ENCODE results near the gene TBX21.

The TBX21 gene

GRCh38 chr17:47696717-47697642 lies 36.1 kb upstream of the TBX21 start:
- no peaks in the 10 kb centered on the region for H3K9me3 Mint-ChIP-seq
- peaks cover 41% of the 10 kb centered on the region for H3K4me1 Mint-ChIP-seq
- TF ChIP-seq, protein P1, sequence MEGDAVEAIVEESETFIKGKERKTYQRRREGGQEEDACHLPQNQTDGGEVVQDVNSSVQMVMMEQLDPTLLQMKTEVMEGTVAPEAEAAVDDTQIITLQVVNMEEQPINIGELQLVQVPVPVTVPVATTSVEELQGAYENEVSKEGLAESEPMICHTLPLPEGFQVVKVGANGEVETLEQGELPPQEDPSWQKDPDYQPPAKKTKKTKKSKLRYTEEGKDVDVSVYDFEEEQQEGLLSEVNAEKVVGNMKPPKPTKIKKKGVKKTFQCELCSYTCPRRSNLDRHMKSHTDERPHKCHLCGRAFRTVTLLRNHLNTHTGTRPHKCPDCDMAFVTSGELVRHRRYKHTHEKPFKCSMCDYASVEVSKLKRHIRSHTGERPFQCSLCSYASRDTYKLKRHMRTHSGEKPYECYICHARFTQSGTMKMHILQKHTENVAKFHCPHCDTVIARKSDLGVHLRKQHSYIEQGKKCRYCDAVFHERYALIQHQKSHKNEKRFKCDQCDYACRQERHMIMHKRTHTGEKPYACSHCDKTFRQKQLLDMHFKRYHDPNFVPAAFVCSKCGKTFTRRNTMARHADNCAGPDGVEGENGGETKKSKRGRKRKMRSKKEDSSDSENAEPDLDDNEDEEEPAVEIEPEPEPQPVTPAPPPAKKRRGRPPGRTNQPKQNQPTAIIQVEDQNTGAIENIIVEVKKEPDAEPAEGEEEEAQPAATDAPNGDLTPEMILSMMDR (IDR thresholded peaks at IDR 0.05; ENCODE audit: unreplicated experiment in 3 of 3) = no peak
- H3K4me3 Mint-ChIP-seq = peak overlapping the region; percentile 92 to 96 (median 92)
- peaks cover 18% of the 10 kb centered on the region for H3K36me3 Mint-ChIP-seq (ENCODE audit: low read depth)
- H3K27me3 Mint-ChIP-seq (ENCODE audit: low read depth) = no peaks in the 10 kb centered on the region
- peak overlapping the region; percentile 40 to 92 (median 76) for H3K27ac Mint-ChIP-seq

DNA sequence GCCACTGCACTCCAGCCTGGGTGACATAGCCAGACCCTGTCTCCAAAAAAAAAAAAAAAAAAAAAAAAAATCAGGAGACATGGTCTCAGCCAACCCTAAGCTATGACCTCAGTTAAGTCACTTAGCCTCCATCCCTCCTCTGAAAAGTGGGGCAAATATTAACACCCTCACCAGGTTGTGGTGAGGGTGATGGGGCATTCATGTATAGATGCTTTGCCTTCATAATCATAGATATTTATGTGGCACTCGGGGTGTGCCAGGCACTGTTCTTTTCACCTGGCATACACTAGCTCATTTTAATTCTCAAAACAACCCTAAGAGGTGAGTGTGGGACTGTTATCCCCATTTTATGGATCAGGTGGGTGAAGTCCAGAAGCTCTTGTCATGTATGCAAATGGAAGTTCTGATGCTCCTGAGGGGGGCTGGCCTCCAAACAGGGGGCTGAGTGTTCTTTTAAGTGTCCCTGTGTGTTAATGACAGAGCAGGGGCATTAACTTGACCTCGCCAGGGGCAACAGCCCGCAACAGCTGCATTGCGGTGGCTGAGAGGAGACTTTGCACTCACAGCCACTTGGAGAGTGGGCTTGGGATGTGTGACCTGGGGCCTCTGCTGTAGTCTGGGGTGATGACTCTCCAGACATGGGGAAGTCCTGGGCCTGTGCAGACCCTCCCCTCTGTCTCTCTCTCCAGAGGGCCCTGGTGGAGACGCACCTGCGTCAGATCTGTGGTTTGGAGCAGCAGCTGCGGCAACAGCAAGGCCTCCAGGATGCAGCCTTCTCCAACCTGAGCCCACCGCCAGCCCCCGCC lies 34.9 kb upstream of the TBX21 start:
- Mint-ChIP-seq H3K9me3 (no peaks in the 10 kb centered on the region), H3K4me3 (peak overlapping the region; percentile 34 to 42 (median 38)), H3K36me3 (ENCODE audit: low read depth) (peaks cover 18% of the 10 kb centered on the region), H3K27me3 (ENCODE audit: low read depth) (no peaks in the 10 kb centered on the region), H3K27ac (no peak overlapping the region), H3K4me1 (peaks cover 35% of the 10 kb centered on the region)
- TF ChIP-seq, protein P1 (IDR thresholded peaks at IDR 0.05; ENCODE audit: unreplicated experiment in 3 of 3) = no peak

GRCh38 chr17:47698749-47699535 lies 34.1 kb upstream of the TBX21 start:
- TF ChIP-seq, protein P1 (IDR thresholded peaks at IDR 0.05; ENCODE audit: unreplicated experiment in 3 of 3) = peak; percentile 94 to 96 (median 94)
- peak overlapping the region in 1 of 3 experiments; percentile 54 for H3K27ac Mint-ChIP-seq
- H3K9me3 Mint-ChIP-seq = no peaks in the 10 kb centered on the region
- H3K36me3 Mint-ChIP-seq (ENCODE audit: low read depth) = peaks cover 18% of the 10 kb centered on the region
- no peaks in the 10 kb centered on the region for H3K27me3 Mint-ChIP-seq (ENCODE audit: low read depth)
- H3K4me1 Mint-ChIP-seq = peaks cover 30% of the 10 kb centered on the region
- H3K4me3 Mint-ChIP-seq = peak overlapping the region; percentile 34 to 57 (median 48)

DNA sequence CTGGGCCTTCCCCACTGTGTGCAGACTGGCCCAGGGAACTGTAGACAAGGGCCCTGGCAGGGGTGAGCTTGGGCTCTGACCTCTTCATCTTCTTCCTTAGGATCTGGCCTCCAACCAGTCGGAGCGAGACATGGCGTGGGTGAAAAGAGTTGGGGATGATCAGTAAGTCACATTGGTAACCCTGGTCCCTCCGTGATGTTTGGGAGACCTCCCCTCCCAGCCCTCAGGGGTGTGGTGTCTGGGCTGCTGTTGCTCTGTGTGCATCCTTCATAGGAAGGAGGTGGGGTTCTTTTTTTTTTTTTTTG lies 33.5 kb upstream of the TBX21 start:
- no peaks in the 10 kb centered on the region for H3K9me3 Mint-ChIP-seq
- peak overlapping the region in 1 of 3 experiments; percentile 48 for H3K4me3 Mint-ChIP-seq
- TF ChIP-seq, protein P1 (IDR thresholded peaks at IDR 0.05; ENCODE audit: unreplicated experiment in 3 of 3) = no peak
- H3K4me1 Mint-ChIP-seq = peaks cover 32% of the 10 kb centered on the region
- no peaks in the 10 kb centered on the region for H3K27me3 Mint-ChIP-seq (ENCODE audit: low read depth)
- peaks cover 19% of the 10 kb centered on the region for H3K36me3 Mint-ChIP-seq (ENCODE audit: low read depth)
- no peak overlapping the region for H3K27ac Mint-ChIP-seq

- Mint-ChIP-seq H3K27ac (peak overlapping the region in 1 of 3 experiments; percentile 60), H3K4me3 (peak overlapping the region in 1 of 3 experiments; percentile 4), H3K36me3 (ENCODE audit: low read depth) (peaks cover 32% of the 10 kb centered on the region), H3K4me1 (peaks cover 36% of the 10 kb centered on the region), H3K27me3 (ENCODE audit: low read depth) (no peaks in the 10 kb centered on the region), H3K9me3 (no peaks in the 10 kb centered on the region)
- TF ChIP-seq, protein P1 (IDR thresholded peaks at IDR 0.05; ENCODE audit: unreplicated experiment in 3 of 3) = no peak
These were observed 32.3 kb upstream of the TBX21 start for GRCh38 chr17:47700471-47701449.
